HG03460 (cell line): ENCODE data around the gene ZDHHC11B.

Experiments used
- ATAC-seq: cut with Tn5 transposase; IDR thresholded peaks from one replicate; pipeline ENCODE4 v1.9.1; 2021; ENCODE audit not compliant: unreplicated experiment

Gene ZDHHC11B

GRCh38 chr5:664343-664993 is 120.1 kb downstream of the ZDHHC11B start:
- no peak for ATAC-seq

GRCh38 chr5:663436-664342 is 120.8 kb downstream of the ZDHHC11B start:
- no peak for ATAC-seq

- no peak for ATAC-seq
These were observed 121.6 kb downstream of the ZDHHC11B start for GRCh38 chr5:662751-663435.

GRCh38 chr5:661891-662750 is 122.4 kb downstream of the ZDHHC11B start:
- no peak for ATAC-seq

GRCh38 chr5:660491-661030 is 124.0 kb downstream of the ZDHHC11B start:
- no peak for ATAC-seq
